ENCODE measurements around the gene RAD51B.
A peak's percentile ranks its signal among the peaks of the same experiment; 100 is the strongest.

The RAD51B gene

GRCh38 chr14:67816326-67817002, 3.1 kb upstream of the RAD51B start, which contains the start of gene ZFYVE26 (continued):
- no peak for TF ChIP-seq ZNF423 (tag by site-specific recombination; IDR thresholded peaks at IDR 0.05)
- TF ChIP-seq ZNF341 (tag by site-specific recombination; IDR thresholded peaks at IDR 0.05; ENCODE audit: low read depth) = no peak; the same call in 1 of the 2 replicates
- TF ChIP-seq ZNF561 (tag by site-specific recombination; IDR thresholded peaks at IDR 0.05; ENCODE audit: borderline replicate concordance) = no peak
- no peak for TF ChIP-seq MYNN (tag by site-specific recombination; IDR thresholded peaks at IDR 0.05; ENCODE audit: borderline replicate concordance)
- no peak for TF ChIP-seq PBX3 (CRISPR knock-in tag; IDR thresholded peaks at IDR 0.05)
- TF ChIP-seq ZBTB1 (tag by site-specific recombination; IDR thresholded peaks at IDR 0.05) = no peak
- TF ChIP-seq ZNF645 (tag by site-specific recombination; IDR thresholded peaks at IDR 0.05) = no peak
- TF ChIP-seq ZFP3 (tag by site-specific recombination; IDR thresholded peaks at IDR 0.05; ENCODE audit: low read depth) = no peak
- TF ChIP-seq FEZF1 (tag by site-specific recombination; IDR thresholded peaks at IDR 0.05) = no peak
- 0 out of 2 replicates have a peak, but pooled peaks have one; percentile 19 for TF ChIP-seq KLF17 (tag by site-specific recombination; IDR thresholded peaks at IDR 0.05)
- no peak for TF ChIP-seq ZNF155 (tag by site-specific recombination; IDR thresholded peaks at IDR 0.05)
- no peak for TF ChIP-seq ZNF184 (tag by site-specific recombination; IDR thresholded peaks at IDR 0.05)
- 0 out of 2 replicates have a peak, but pooled peaks have one; percentile 21 for TF ChIP-seq ZNF558 (tag by site-specific recombination; IDR thresholded peaks at IDR 0.05)
- no peak for TF ChIP-seq HOXD13 (CRISPR knock-in tag; IDR thresholded peaks at IDR 0.05; ENCODE audit: borderline replicate concordance)
- no peak for TF ChIP-seq ZNF664 (tag by site-specific recombination; IDR thresholded peaks at IDR 0.05)
- no peak for TF ChIP-seq ZNF837 (tag by site-specific recombination; IDR thresholded peaks at IDR 0.05)
- TF ChIP-seq ZNF473 (tag by site-specific recombination; IDR thresholded peaks at IDR 0.05) = no peak
- peak; percentile 57; the same call in 1 of the 2 replicates for TF ChIP-seq ZXDB (tag by site-specific recombination; IDR thresholded peaks at IDR 0.05)
- TF ChIP-seq SCRT2 (tag by site-specific recombination; IDR thresholded peaks at IDR 0.05) = no peak
- TF ChIP-seq ZFP37 (tag by site-specific recombination; IDR thresholded peaks at IDR 0.05) = no peak
- no peak for TF ChIP-seq TRIM28 (IDR thresholded peaks at IDR 0.05; ENCODE audit: borderline replicate concordance, low read length)
- peak; percentile 64 for TF ChIP-seq YY2 (tag by site-specific recombination; IDR thresholded peaks at IDR 0.05)
- TF ChIP-seq ZNF488 (tag by site-specific recombination; IDR thresholded peaks at IDR 0.05) = no peak
- TF ChIP-seq HOXC10 (CRISPR knock-in tag; IDR thresholded peaks at IDR 0.05) = 0 out of 2 replicates have a peak, but pooled peaks have one; percentile 84
- no peak for TF ChIP-seq ZNF704 (tag by site-specific recombination; IDR thresholded peaks at IDR 0.05)
- TF ChIP-seq IKZF3 (tag by site-specific recombination; IDR thresholded peaks at IDR 0.05) = peak; percentile 78
- TF ChIP-seq PATZ1 (tag by site-specific recombination; IDR thresholded peaks at IDR 0.05) = peak; percentile 62
- no peak for TF ChIP-seq ZBTB10 (tag by site-specific recombination; IDR thresholded peaks at IDR 0.05)
- no peak for TF ChIP-seq ZNF785 (tag by site-specific recombination; IDR thresholded peaks at IDR 0.05)
- TF ChIP-seq ZNF777 (tag by site-specific recombination; IDR thresholded peaks at IDR 0.05; ENCODE audit: borderline replicate concordance) = no peak

All from HEK293 (cell line).